ENCODE results near the gene TTBK2.

The TTBK2 gene

DNA sequence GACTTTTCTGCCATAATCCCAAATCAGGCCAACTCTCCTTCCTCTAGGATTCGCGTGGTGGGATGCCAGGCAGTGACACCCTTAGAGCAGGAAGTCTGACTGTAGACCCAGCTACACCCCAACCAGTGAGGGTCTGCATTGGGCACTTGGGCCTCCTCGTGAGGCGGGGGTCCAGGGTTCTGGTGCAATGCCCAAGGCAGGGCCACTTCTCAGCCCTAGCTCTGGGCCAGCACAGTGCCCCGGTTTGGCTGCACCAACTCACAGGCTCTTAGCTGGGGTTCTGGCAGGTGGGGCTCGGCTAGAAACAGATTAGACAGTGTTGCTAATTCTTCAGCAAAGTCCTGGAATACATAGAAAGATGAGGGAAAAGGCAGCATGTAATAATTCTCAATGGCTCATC, 196.3 kb downstream of the TTBK2 start:
- no peak for DNase-seq

DNA sequence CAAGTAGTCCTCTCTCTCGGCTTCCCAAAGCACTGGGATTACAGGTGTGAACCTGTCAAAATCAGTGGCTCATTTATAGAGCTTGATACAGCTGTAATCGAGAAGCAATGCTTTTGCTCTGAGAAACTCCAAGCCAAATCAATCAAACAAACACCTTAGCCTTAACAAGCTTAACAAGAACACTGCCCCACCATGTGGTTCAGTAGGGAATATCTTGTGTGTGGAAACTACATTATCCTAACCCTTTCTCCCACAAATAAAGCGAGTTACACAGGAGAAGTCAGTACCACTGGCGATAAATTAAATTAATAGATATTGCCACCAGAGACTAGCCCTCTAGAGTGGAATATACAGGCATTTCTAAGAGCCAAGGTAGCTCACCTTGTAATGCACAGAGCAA, 197.5 kb downstream of the TTBK2 start:
- no peak for DNase-seq

DNA sequence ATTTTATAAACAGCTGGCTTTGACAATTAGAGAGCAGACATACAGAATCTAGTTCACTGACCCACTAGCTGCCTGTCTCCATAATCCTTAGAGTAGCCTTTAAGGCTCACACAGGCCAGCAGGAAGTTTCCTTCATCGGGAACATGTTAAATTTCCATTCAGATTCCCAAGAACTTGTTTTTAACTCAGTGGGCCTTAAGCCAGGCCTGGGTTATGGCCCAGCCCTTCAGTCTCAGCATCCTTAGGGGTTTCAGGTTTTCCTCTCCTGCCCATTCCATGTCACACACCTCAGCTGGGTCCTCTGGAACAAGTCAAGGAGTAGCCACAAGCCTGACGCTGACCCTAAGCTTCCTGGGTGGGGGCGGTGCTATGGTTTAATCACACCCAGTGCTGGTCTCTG, 198.7 kb downstream of the TTBK2 start:
- no peak for DNase-seq

DNA sequence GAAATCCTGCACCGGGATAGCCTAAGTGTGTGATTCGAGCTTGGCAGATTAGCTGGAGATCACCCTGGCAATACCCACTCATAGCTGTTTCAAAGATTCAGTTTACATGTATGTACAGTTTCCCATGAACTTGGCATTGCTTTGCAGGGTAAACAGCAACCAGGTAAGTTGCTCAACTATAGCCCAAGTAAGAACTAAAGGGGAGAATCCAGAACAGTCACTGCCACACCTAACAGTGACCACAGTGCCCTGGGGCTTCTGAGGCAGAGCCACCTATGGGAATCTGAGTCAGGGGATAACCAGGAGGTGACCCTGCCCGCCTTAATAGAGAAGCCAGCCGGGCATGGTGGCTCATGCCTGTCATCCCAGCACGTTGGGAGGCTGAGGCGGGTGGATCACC, 199.6 kb downstream of the TTBK2 start:
- DNase-seq, result no peak

DNA sequence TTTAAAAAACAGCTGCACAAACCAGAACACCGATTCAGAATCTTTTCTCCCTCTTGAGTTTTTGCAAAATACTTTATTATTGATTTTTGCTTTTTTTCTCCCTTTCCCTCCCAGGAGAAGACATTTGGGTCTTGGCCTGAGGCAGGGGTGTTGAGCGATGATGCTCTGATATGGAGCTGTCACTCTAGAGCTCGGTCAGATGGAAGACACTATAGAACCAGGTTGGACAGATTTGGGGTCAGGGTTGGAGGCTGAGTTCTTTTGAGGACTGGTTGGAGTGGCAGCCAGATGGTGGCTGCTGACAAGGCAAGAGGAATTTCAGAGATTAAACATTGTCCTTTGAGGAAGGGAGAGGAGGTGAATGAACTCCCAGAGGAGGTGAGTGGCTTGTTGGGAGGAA, 200.5 kb downstream of the TTBK2 start:
- no peak for DNase-seq

DNA sequence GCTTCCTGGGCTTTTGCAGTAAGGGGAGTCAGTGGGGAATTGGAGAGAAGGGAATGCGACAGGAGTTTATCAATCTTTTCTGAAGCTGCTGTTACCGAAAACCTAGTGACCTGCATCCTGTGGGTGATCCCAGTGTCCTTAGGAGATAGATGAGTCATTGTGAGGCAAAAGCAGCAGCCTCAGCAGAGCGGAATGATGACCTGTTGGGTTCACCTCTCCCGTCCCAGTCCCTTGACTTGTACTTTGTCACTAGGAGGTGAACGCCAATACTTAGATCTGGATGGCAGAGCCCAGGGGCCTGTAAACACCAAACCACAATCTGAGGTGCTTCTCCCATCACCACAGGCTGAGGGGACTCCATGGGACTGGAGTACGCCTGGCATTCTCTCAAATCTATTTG, 201.5 kb downstream of the TTBK2 start:
- no peak for DNase-seq

DNA sequence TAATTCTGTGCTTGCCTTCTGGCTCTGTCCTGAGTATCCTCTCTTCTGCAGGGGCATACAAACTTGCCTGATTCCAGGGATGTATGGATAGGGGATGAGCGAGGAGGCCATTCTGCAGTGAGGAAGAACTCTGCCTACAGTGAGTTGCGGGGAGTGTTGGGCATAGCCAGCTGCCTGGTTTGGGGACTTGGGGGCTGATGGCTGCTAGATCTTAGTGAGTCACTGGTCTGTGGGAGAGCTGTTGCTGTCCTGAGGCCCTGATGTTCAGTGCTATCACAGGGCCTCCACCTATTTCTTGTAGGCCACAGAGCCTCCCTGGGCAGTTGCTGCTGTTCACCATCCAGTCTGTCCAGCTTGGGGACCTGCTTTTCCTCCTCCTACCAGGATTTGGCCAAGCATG, 204.0 kb downstream of the TTBK2 start:
- DNase-seq, result no peak

DNA sequence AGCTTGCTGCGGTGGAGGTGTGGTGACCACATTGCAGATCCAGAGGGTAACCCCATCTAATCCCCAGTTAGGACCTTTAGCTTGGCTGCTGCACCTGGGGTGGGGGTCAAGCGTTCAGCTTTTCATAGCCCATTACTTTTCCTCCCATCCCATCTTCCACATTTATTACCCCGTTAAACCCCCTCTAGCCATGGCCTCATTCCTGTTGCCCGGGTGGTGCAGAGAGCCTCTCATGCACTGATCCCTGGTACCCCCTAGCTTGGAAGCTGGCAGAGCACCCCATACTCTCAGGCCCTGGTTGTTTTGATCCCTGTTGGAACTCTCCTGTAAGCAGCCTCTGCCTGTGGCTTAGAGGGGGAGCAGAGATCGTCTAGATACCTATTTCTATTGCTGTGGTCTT, 204.5 kb downstream of the TTBK2 start:
- DNase-seq, result no peak

DNA sequence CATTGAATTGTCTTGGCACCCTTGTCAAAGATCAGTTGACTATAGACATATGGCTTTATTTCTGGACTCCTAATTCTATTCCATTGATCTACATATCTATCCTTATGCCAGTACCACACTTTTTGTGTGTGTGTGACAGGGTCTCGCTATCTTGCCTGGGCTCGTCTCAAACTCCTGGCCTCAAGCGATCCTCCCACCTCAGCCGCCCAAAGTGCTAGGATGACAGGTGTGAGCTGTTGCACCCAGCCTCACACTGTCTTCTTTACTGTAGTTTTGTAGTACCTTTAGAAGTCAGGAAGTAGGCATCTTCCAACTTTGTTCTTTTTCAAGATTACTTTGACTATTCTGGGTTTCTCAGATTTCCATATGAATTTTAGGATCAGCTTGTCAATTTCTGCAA, 208.0 kb downstream of the TTBK2 start:
- no peak for DNase-seq

DNA sequence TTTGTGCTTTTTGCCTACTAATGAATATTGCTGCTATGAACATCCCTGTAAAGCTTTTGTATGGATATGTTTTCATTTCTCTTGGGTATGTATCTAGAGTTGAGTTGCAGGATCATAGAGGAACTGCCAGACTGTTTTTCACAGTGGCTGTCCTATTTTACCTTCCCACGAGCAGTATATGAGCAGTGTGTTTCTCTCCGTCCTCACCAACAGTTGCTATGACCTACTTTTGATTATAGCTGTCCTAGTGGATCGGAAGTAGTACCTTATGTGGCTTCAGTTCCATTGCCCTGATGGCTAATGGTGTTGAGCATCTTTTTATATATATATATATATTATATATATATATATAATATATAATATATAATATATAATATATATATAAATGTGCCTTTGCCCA, 208.8 kb downstream of the TTBK2 start:
- DNase-seq, result no peak

DNA sequence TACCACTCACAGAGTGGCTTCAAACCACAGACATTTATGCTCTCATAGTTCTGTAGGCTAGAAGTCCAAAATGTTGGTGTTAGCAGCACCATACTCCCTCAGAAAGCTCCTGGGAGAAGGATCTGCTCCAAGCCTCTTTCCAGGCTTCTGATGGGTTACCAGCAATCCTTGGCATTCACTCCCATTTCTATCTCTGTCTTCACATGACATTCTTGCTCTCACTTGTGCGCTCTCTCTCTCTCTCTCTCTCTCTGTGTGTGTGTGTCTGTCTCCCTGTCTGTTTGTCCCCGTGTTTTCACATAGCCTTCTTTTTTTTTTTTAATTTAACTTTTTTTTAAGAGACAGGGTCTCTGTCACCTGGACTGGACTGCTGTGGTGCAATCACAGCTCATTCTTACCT, 209.9 kb downstream of the TTBK2 start:
- no peak for DNase-seq

DNA sequence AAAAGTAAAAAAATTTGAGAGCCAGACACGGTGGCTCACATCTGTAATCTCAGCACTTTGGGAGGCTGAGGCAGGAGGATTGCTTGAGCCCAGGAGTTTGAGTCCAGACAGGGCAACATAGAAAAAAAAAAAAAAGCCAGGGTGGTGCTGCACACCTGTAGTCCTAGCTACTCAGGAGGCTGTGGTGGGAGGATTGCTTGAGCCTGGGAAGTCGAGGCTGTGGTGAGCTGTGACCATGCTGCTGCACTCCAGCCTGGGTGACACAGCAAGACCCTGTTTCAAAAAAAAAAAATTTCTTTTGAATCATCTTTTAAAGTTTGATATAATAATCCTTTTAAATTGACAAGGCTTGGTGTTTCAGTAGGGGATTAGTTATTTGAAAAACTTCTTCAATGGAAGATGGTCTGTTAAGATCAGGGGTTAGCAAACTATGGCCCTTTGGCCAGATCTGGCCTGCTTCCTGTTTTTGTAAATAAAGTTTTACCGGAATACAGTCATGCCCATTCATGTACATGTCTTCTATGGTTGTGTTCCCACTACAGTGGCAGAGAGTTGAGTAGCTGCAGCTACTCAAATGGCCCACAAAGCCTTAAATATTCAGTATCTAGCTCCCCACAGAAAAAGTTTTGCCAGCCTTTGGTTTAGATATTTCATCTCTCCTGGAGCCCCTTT, 212.6 kb downstream of the TTBK2 start:
- no peak for DNase-seq

DNA sequence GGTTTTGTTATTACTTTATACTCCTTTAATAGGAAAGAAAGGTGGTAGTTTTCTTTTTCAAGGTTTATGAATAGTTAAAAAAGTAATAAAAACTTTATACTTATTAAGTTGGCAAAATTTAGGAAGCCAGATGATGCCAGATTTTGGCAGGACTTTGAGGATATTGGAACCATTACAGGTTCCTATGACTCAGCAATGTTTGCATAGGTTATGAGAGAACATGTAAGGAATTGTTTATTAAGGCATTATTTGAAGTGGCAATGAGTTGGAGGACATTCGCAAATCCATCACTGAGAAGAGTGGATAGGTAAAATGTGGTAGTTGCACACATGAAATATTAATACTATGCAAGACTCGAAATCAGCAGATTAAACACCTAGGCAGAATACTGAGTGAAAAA, 213.5 kb downstream of the TTBK2 start:
- no peak for DNase-seq

DNA sequence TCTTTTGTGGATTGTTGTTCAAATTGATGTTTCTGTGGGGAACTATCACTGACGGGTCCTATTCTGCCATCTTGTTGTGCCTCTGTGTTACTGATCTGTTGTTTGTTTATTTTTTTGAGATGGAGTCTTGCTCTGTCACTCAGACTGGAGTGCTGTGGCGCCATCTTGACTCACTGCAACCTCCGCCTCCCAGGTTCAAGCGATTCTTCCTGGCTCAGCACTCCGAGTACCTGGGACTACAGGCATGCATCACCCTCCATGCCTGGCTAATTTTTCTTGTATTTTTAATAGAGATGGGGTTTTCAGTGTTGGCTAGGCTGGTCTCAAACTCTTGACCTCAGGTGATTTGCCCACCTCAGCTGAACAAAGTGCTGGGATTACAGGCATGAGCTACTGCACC, 215.2 kb downstream of the TTBK2 start:
- DNase-seq, result no peak

DNA sequence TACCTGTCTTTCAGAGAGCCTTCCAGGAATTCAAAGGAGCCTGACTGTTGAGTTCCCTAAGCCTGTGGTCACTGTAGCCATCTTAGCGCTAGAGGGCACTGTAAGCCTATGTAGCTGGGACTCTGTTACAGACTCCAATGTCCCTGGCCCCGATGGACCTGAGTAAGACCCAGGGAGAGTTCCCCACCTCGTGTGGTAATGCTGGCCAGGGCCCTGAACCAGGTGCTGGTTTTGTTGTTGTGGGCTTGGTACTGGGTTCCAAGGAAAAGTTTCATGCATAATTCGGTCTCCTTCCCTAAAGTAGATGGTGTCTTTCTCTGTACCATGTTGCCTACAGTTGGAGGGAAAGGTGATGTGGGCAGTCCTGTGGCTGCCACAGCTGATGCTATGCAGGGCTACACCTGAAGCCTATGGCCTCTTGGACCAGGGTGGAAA, 216.1 kb downstream of the TTBK2 start:
- no peak for DNase-seq

DNA sequence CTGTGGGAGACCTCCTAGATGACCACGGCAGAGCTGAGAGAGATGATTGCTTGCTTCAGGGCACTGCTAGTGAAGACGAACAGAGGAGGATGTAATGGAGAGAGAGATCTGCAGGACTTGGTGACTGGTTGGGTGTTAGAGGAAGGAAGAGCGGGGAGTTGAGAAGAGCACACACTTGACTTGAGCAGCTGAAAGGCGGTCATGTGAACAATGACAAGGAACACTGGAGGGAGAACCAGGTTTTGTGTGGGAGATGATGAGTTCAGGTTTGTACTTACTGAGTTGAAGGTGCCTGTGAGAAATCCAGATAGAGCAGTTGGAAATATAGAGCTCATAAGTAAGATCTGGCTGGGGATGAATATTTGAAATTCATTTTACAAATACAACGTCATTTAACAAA, 224.0 kb downstream of the TTBK2 start:
- DNase-seq, result no peak

DNA sequence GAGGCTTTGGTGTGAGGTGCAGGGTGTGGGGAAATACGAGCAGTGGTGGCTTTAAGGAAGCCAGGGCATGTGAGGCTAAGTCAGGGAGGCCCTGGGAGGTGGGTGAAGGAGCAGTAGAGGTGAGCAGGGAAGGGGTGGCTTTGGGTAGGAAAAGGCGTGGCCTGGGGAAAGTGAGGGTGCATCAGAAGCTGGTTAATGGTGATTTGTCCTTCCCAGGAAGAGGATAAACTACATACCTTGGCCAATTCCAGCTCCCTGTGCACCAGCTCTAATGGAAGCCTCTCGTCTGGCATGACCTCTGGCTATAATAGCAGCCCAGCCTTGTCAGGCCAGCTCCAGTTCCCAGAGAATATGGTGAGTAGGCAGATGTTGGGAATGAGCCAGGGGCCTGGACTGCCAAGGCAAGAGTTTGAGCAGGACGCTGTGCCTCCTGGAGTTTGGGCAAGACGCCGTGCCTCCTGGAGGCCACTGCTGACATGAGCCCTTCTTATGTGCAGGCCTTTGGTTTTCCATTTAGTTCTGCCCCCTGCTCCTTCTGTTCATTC, 225.0 kb downstream of the TTBK2 start:
- DNase-seq, result no peak

DNA sequence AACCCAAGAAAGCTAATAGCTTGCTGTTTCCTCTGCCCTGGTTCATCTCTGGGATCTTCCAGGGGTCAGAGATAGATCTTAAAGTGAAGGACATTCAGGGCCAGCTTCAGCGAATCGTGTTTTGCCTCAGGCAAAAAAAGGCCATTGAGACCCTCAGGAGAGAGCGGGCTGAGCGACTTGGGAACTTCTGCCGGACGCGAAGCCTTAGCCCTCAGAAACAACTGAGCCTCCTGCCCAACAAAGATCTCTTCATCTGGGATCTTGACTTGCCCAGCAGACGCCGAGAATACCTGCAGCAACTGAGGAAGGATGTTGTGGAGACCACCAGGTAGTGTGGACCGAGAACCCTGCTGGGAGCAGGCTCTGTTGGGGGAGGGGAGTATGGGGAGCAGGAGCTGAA, 226.2 kb downstream of the TTBK2 start:
- DNase-seq, result no peak

DNA sequence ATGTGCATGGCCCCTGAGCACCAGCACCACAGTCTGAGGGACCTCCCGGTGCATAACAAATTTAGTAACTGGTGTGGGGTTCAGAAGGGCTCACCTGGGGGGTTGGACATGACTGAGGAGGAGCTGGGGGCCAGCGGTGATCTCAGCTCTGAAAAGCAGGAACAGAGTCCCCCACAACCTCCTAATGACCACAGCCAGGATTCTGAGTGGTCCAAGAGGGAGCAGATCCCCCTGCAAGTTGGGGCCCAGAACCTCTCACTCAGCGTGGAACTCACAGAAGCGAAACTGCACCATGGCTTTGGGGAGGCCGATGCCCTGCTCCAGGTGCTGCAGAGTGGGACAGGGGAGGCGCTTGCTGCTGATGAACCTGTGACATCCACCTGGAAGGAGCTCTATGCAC, 226.6 kb downstream of the TTBK2 start:
- no peak for DNase-seq

DNA sequence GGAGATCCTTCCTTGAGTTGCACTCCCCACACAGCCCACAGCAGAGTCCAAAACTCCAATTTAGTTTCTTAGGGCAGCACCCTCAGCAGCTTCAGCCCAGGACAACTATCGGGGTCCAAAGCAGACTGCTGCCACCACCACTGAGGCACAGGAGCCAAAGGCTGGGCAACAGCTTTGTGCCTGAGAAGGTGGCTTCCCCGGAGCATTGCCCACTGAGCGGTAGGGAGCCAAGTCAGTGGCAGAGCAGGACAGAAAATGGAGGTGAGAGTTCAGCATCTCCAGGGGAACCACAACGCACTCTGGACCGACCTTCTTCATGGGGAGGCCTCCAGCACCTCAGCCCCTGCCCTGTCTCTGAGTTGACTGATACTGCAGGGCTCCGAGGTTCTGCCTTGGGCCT, 227.1 kb downstream of the TTBK2 start:
- no peak for DNase-seq

DNA sequence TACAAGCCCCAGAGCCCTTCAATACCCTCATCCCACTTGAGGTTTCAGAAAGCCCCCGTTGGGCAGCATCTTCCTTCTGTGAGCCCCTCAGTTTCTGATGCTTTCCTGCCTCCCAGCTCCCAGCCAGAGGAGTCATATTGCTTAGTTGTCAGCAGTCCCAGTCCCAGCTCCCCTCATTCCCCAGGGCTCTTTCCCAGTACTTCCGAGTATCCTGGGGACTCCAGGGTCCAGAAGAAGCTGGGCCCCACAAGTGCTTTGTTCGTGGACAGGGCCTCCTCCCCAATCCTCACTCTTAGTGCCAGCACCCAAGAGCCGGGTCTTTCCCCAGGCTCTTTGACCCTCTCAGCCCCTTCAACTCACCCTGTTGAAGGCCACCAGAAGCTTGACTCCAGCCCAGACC, 227.6 kb downstream of the TTBK2 start:
- no peak for DNase-seq

DNA sequence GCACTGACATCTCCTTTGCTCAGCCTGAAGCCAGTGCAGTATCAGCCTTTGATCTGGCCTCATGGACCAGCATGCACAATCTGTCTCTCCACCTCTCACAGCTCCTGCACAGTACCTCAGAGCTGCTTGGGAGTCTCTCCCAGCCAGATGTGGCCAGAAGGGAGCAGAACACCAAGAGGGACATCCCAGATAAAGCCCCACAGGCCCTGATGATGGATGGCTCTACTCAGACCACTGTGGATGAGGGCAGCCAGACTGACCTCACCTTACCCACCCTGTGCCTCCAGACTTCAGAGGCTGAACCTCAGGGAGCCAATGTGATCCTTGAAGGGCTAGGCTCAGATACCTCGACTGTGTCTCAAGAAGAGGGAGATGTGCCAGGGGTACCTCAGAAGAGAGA, 228.0 kb downstream of the TTBK2 start:
- DNase-seq, result no peak

DNA sequence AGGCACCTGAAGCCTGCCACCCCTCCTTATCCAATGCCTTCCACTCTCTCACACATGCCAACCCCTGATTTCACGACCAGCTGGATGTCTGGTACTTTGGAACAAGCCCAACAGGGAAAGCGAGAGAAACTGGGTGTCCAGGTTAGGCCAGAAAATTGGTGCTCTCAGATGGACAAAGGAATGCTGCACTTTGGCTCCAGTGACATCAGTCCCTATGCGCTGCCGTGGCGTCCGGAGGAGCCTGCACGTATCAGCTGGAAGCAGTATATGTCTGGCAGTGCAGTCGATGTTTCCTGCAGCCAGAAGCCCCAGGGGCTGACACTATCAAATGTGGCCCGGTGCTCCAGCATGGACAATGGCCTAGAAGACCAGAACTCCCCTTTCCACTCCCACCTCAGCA, 228.8 kb downstream of the TTBK2 start:
- no peak for DNase-seq

DNA sequence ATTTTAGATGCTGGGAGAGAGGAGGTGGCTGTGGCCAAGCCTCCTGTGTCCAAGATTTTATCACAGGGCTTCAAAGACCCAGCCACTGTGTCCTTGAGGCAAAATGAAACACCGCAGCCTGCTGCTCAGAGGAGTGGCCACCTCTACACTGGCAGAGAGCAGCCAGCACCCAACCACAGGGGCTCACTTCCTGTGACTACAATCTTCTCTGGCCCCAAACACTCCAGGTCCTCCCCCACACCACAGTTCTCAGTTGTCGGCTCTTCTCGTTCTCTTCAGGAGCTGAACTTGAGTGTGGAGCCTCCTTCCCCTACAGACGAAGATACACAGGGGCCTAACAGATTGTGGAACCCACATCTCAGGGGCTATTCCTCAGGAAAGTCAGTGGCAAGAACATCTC, 229.3 kb downstream of the TTBK2 start:
- no peak for DNase-seq

All from activated gamma-delta T cell (primary cell).